ENCODE data around the gene MPDU1. TPM values are rescaled to one million over a fixed set of nuclear protein-coding genes. Genes with fewer than 3 reads are reported as not detected.

MPDU1 gene
- total RNA-seq, result 73.4 TPM

DNA sequence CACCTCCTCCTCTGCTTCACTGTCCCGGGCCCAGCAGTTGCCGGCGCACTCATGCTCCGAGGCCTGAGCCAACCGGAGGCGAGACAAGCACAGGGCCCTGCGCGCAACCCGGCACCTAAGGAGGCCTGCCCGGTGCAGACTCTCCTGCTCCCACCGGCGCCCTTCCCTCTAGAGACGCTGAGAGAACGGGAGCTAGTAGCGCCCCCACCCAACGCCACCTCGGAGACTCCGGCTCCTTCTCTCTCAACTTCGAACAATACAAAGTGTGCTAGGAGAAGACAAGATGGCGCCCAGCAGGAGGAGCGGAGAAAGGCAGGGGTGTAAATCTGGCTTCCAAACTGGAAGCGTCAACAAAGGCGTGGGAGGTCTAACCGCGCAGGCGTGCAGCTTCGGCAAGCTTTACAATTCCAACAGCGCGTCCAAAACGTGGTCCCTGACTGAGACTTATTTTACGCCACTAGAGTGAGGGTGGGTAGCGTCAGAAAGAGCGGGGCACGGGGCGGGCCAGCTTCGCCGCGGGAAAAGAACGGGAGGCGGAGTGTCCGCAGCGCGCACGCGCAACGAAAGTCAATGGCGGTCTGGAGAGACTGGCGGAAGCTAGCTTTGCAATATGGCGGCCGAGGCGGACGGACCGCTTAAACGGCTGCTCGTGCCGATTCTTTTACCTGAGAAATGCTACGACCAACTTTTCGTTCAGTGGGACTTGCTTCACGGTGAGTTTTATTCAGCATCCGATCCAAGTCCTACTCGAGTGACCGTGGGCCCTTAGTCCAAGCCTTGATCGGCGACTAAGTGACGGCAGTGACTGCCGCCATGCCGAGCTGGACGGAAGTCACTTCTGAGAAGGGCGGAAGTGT is at the start of gene MPDU1:
MPDU1 (plus strand) TSS at position 600 of the 857 bp plus-strand sequence; CDS start at position 611, 11 bp downstream.
- H3K36me3 ChIP-seq, result peaks cover 0 to 9% of the 10 kb centered on the region in 2 donors
- H3K4me1 ChIP-seq, result peaks cover 86% of the 10 kb centered on the region
- no peaks in the 10 kb centered on the region for H3K9me3 ChIP-seq
- peak within 1 kb of the TSS; percentile 67 to 83 for H3K4me3 ChIP-seq
- H3K27me3 ChIP-seq, result no peaks in the 10 kb centered on the region
- peak in 1 of 2 donors; percentile 98 for DNase-seq (ENCODE audit: extremely low spot score in 2 of 2)
- H3K27ac ChIP-seq, result peak within 1 kb of the TSS; percentile 97
- TF ChIP-seq, protein P1, sequence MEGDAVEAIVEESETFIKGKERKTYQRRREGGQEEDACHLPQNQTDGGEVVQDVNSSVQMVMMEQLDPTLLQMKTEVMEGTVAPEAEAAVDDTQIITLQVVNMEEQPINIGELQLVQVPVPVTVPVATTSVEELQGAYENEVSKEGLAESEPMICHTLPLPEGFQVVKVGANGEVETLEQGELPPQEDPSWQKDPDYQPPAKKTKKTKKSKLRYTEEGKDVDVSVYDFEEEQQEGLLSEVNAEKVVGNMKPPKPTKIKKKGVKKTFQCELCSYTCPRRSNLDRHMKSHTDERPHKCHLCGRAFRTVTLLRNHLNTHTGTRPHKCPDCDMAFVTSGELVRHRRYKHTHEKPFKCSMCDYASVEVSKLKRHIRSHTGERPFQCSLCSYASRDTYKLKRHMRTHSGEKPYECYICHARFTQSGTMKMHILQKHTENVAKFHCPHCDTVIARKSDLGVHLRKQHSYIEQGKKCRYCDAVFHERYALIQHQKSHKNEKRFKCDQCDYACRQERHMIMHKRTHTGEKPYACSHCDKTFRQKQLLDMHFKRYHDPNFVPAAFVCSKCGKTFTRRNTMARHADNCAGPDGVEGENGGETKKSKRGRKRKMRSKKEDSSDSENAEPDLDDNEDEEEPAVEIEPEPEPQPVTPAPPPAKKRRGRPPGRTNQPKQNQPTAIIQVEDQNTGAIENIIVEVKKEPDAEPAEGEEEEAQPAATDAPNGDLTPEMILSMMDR (IDR thresholded peaks at IDR 0.05), result no peak
- TF ChIP-seq POLR2A (IDR thresholded peaks at IDR 0.05) (peak in 1 of 2 donors; percentile 4), POLR2AphosphoS5 (IDR thresholded peaks at IDR 0.05; ENCODE audit: insufficient read depth in 1 of 2, low read depth in 1 of 2) (peak; percentile 91 to 98)
- intact Hi-C loops (cut with DNase I), result no loop called here

GRCh38 chr17:7538050-7538449 is 45.6 kb upstream of the MPDU1 start:
- intact Hi-C loops (cut with DNase I), result no loop called here
- DNase-seq (ENCODE audit: extremely low spot score in 2 of 2), result no peak
- Histone ChIP-seq H3K36me3 (no peaks in the 10 kb centered on the region), H3K4me1 (no peaks in the 10 kb centered on the region), H3K4me3 (no peak overlapping the region), H3K27me3 (no peaks in the 10 kb centered on the region), H3K27ac (no peak overlapping the region), H3K9me3 (peaks cover 5% of the 10 kb centered on the region)
- TF ChIP-seq, protein P1 (IDR thresholded peaks at IDR 0.05), result no peak
- TF ChIP-seq POLR2A (IDR thresholded peaks at IDR 0.05) (no peak), POLR2AphosphoS5 (IDR thresholded peaks at IDR 0.05; ENCODE audit: insufficient read depth in 1 of 2, low read depth in 1 of 2) (no peak)

DNA sequence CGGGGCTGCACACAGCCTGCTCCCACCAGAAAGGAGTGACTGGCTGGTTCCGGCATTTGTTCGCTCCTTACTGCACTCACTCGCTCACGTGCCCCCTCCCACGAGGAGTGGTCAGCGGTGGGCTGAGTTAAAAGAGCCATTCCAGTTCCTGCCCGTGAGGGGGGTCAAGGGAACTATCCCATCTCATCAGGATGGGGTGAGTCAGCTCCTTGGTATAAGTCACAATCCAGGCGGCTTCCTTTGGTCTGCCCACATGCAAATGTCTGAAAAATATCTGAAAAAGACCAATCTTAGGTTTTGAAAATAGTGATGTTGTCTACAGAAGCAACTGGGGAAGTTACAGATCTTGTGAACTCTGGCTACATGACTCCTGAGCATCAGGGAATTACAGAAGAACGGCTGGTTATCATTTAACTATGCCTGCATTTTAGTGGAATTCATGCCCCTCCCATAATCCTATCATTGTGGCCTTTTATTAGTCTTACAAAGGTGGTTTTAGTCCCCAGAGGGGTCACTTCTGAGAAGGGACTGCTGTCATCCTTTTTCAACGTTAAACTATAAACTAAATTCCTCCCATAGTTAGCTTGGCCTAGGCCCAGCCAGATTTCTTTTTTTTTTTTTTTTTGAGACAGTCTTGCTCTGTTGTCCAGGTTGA is 44.6 kb upstream of the MPDU1 start:
- Histone ChIP-seq H3K36me3 (no peaks in the 10 kb centered on the region), H3K9me3 (peaks cover 5% of the 10 kb centered on the region), H3K27me3 (no peaks in the 10 kb centered on the region), H3K4me3 (no peak overlapping the region), H3K27ac (no peak overlapping the region), H3K4me1 (no peaks in the 10 kb centered on the region)
- intact Hi-C loops (cut with DNase I), result no loop called here
- TF ChIP-seq POLR2A (IDR thresholded peaks at IDR 0.05), result no peak
- TF ChIP-seq, protein P1 (IDR thresholded peaks at IDR 0.05), result no peak
- TF ChIP-seq POLR2AphosphoS5 (IDR thresholded peaks at IDR 0.05; ENCODE audit: insufficient read depth in 1 of 2, low read depth in 1 of 2), result no peak
- no peak for DNase-seq (ENCODE audit: extremely low spot score in 2 of 2)

DNA sequence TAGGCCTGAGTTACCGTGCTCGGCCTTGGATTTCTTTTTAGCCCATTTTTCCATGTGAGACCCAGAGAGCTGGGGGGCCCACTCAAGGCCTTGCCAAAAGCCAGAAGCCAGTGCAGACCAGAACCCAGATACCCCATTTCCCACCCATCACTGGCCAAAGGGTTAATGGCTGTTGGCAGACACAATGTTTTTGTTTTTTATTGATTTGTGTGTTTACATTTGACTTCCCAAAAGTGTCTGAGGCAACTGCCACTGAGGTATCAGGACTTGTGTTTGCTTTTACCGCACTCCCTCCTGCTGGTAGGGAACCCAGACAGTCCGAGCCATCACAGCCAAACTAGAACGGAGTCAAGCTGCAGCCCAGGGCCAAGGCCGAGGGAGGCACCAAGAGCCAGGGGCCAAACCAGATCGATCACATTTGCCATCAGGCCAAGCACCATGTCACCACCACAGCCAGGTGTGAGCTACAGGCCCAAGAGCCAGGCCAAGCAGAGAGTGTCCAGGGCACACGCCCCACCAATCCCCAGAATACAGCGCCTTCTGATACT is 42.5 kb upstream of the MPDU1 start:
- H3K36me3 ChIP-seq, result no peaks in the 10 kb centered on the region
- H3K27ac ChIP-seq, result no peak overlapping the region
- intact Hi-C loops (cut with DNase I), result no loop called here
- DNase-seq (ENCODE audit: extremely low spot score in 2 of 2), result no peak
- no peak overlapping the region for H3K4me3 ChIP-seq
- peaks cover 5% of the 10 kb centered on the region for H3K9me3 ChIP-seq
- TF ChIP-seq, protein P1 (IDR thresholded peaks at IDR 0.05), result no peak
- no peak for TF ChIP-seq POLR2AphosphoS5 (IDR thresholded peaks at IDR 0.05; ENCODE audit: insufficient read depth in 1 of 2, low read depth in 1 of 2)
- no peak for TF ChIP-seq POLR2A (IDR thresholded peaks at IDR 0.05)
- H3K4me1 ChIP-seq, result no peaks in the 10 kb centered on the region
- no peaks in the 10 kb centered on the region for H3K27me3 ChIP-seq

Data from vagina (tissue), 2 donors.